ENCODE measurements around the gene ABCC3.

DNA sequence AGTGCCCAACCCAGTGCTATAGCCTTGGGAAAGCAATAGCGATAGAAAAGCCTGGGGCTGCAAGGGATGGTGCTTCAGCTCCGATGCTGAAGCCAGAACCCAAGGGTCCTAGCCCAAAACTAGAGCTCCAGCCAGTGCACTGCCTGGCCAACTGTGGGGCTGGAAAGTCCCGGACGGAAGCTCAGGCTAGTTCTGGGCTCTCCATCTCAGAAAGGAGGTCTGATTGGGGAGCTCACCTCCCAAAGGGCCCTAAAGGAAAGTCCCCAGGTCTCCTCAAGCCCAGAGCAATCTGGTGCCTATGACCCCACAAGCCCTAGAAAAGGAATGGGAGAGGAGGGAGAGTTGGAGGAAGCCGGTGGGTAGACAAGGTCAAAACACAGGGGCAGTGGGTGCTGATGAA is 2.0 kb upstream of the ABCC3 start:
- TF ChIP-seq, protein P1, sequence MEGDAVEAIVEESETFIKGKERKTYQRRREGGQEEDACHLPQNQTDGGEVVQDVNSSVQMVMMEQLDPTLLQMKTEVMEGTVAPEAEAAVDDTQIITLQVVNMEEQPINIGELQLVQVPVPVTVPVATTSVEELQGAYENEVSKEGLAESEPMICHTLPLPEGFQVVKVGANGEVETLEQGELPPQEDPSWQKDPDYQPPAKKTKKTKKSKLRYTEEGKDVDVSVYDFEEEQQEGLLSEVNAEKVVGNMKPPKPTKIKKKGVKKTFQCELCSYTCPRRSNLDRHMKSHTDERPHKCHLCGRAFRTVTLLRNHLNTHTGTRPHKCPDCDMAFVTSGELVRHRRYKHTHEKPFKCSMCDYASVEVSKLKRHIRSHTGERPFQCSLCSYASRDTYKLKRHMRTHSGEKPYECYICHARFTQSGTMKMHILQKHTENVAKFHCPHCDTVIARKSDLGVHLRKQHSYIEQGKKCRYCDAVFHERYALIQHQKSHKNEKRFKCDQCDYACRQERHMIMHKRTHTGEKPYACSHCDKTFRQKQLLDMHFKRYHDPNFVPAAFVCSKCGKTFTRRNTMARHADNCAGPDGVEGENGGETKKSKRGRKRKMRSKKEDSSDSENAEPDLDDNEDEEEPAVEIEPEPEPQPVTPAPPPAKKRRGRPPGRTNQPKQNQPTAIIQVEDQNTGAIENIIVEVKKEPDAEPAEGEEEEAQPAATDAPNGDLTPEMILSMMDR (IDR thresholded peaks at IDR 0.05; ENCODE audit: insufficient read depth, low read length) = no peak
- TF ChIP-seq POLR2AphosphoS5 (IDR thresholded peaks at IDR 0.05; ENCODE audit: low read depth) (no peak), SPI1 (IDR thresholded peaks at IDR 0.05; ENCODE audit: borderline replicate concordance, low read depth) (no peak)
- TF ChIP-seq, protein P2, sequence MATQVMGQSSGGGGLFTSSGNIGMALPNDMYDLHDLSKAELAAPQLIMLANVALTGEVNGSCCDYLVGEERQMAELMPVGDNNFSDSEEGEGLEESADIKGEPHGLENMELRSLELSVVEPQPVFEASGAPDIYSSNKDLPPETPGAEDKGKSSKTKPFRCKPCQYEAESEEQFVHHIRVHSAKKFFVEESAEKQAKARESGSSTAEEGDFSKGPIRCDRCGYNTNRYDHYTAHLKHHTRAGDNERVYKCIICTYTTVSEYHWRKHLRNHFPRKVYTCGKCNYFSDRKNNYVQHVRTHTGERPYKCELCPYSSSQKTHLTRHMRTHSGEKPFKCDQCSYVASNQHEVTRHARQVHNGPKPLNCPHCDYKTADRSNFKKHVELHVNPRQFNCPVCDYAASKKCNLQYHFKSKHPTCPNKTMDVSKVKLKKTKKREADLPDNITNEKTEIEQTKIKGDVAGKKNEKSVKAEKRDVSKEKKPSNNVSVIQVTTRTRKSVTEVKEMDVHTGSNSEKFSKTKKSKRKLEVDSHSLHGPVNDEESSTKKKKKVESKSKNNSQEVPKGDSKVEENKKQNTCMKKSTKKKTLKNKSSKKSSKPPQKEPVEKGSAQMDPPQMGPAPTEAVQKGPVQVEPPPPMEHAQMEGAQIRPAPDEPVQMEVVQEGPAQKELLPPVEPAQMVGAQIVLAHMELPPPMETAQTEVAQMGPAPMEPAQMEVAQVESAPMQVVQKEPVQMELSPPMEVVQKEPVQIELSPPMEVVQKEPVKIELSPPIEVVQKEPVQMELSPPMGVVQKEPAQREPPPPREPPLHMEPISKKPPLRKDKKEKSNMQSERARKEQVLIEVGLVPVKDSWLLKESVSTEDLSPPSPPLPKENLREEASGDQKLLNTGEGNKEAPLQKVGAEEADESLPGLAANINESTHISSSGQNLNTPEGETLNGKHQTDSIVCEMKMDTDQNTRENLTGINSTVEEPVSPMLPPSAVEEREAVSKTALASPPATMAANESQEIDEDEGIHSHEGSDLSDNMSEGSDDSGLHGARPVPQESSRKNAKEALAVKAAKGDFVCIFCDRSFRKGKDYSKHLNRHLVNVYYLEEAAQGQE (IDR thresholded peaks at IDR 0.05; ENCODE audit: insufficient replicate concordance, low read depth) = no peak

Data from HL-60 (cell line).